ENCODE data around the gene CCDC73. TPM values are rescaled to one million over a fixed set of nuclear protein-coding genes. Genes with fewer than 3 reads are reported as not detected.

CCDC73 gene
- total RNA-seq, 1 experiment from 2014 or later = not detected

DNA sequence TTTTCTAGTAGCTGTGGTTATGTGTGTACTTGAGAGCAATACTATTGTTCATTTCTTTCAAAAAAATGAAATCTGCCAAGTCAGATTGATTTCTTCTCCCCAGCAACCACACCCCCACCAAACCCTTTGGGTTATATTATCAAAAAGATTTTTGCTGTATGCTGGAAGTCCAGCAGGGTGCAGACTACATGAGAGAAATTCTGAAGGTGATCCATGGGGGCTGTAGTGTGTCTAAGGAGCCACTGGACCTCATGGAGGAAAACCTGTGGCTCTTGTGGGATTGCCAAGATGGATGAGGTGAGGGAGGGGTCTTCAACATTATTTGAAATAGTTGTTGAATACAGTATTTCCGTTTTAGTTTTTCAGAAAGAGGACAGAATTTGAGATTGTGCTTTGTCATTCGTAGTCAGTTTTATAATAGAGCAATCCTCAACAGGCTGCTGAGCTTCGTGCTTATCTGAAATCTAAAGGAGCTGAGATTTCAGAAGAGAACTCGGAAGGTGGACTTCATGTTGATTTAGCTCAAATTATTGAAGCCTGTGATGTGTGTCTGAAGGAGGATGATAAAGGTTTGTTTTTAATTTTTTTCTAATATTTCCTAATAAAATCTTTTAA, 207.8 kb downstream of the CCDC73 start (continued):
- TF ChIP-seq ZNF281 (CRISPR knock-in tag; IDR thresholded peaks at IDR 0.05) = no peak
- no peak for TF ChIP-seq MXD4 (CRISPR knock-in tag; IDR thresholded peaks at IDR 0.05; ENCODE audit: borderline replicate concordance)
- no peak for TF ChIP-seq SP1 (CRISPR knock-in tag; conservative IDR thresholded peaks at IDR 0.05)
- TF ChIP-seq ZNF138 (CRISPR knock-in tag; conservative IDR thresholded peaks at IDR 0.05) = no peak
- TF ChIP-seq CTCF (IDR thresholded peaks at IDR 0.05) = no peak
- TF ChIP-seq, protein P1, sequence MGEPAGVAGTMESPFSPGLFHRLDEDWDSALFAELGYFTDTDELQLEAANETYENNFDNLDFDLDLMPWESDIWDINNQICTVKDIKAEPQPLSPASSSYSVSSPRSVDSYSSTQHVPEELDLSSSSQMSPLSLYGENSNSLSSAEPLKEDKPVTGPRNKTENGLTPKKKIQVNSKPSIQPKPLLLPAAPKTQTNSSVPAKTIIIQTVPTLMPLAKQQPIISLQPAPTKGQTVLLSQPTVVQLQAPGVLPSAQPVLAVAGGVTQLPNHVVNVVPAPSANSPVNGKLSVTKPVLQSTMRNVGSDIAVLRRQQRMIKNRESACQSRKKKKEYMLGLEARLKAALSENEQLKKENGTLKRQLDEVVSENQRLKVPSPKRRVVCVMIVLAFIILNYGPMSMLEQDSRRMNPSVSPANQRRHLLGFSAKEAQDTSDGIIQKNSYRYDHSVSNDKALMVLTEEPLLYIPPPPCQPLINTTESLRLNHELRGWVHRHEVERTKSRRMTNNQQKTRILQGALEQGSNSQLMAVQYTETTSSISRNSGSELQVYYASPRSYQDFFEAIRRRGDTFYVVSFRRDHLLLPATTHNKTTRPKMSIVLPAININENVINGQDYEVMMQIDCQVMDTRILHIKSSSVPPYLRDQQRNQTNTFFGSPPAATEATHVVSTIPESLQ (CRISPR knock-in tag; IDR thresholded peaks at IDR 0.05) = no peak
- no peak for TF ChIP-seq JUN (CRISPR knock-in tag; IDR thresholded peaks at IDR 0.05)

- H3K4me1 Mint-ChIP-seq = peaks cover 35% of the 10 kb centered on the region
These were observed 209.5 kb downstream of the CCDC73 start for GRCh38 chr11:32584921-32585320.

More at GRCh38 chr11:32584921-32585320, 209.5 kb downstream of the CCDC73 start:
- ATAC-seq = no peak
- Mint-ChIP-seq H3K4me3 (peak overlapping the region; percentile 98), H3K27me3 (ENCODE audit: low read depth) (no peaks in the 10 kb centered on the region), H3K9me3 (no peaks in the 10 kb centered on the region), H3K36me3 (peaks cover 13% of the 10 kb centered on the region), H3K27ac (peak overlapping the region; percentile 21)
- no peak for DNase-seq (ENCODE audit: low spot score)
- POLR2A ChIA-PET = no interaction called here
- TF ChIP-seq FOXP4 (CRISPR knock-in tag; IDR thresholded peaks at IDR 0.05) = no peak
- peak; percentile 43; the same call in 1 of the 2 replicates for TF ChIP-seq PRDM15 (CRISPR knock-in tag; IDR thresholded peaks at IDR 0.05)
- TF ChIP-seq, protein P2, sequence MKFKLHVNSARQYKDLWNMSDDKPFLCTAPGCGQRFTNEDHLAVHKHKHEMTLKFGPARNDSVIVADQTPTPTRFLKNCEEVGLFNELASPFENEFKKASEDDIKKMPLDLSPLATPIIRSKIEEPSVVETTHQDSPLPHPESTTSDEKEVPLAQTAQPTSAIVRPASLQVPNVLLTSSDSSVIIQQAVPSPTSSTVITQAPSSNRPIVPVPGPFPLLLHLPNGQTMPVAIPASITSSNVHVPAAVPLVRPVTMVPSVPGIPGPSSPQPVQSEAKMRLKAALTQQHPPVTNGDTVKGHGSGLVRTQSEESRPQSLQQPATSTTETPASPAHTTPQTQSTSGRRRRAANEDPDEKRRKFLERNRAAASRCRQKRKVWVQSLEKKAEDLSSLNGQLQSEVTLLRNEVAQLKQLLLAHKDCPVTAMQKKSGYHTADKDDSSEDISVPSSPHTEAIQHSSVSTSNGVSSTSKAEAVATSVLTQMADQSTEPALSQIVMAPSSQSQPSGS (CRISPR knock-in tag; IDR thresholded peaks at IDR 0.05; ENCODE audit: borderline replicate concordance, low read depth) = no peak
- CTCF ChIA-PET = no interaction called here
